NB4 (cell line): ENCODE measurements around the gene NPAS3.

Experiments
- DNase-seq: peaks from one replicate; pipeline ENCODE4 v3.0.0; 2010; ENCODE audit warnings: low read depth
- H3K4me3 ChIP-seq: one replicate; pipeline ENCODE4 v1.5.1; 2011; ENCODE audit warnings: mild to moderate bottlenecking, low read depth, low read length, moderate library complexity
- MYC ChIP-seq: IDR thresholded peaks from 2 replicates; pipeline ENCODE4 v1.6.1; 2011; ENCODE audit warnings: low read depth, low read length
- POLR2A ChIP-seq: IDR thresholded peaks from 2 replicates; pipeline ENCODE4 v1.6.1; 2011; ENCODE audit warnings: mild to moderate bottlenecking; ENCODE audit not compliant: insufficient read length; ENCODE audit errors: extremely low read depth
- TF ChIP-seq, protein P1 (sequence below): IDR thresholded peaks from one replicate; pipeline ENCODE4 v1.5.1; 2012; ENCODE audit warnings: low read depth, low read length
- TF ChIP-seq, protein P2 (sequence below): IDR thresholded peaks from 2 replicates; pipeline ENCODE4 v1.6.1; 2011; ENCODE audit warnings: low read depth, low read length

Gene NPAS3

DNA sequence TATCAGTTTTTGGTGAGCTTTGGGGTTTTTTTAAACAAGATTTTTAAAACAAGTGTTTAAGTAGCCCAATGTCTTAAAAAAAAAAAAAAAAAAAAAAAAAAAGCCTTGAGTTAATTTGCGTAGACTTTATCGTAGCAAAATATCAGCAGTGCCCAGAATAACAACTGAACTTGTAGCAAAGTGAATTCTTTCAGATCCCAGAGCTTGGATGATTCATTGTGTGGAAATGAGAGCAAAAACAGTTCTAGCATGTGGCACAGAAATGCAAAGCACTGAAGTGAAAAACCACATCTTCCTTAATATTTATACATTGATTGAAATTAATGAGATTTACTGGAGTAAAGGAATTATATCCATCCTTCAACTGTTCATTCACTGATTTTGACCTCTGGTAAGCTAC is 754.1 kb downstream of the NPAS3 start:
- no peak for DNase-seq
- no peak for TF ChIP-seq POLR2A
- TF ChIP-seq, protein P1, sequence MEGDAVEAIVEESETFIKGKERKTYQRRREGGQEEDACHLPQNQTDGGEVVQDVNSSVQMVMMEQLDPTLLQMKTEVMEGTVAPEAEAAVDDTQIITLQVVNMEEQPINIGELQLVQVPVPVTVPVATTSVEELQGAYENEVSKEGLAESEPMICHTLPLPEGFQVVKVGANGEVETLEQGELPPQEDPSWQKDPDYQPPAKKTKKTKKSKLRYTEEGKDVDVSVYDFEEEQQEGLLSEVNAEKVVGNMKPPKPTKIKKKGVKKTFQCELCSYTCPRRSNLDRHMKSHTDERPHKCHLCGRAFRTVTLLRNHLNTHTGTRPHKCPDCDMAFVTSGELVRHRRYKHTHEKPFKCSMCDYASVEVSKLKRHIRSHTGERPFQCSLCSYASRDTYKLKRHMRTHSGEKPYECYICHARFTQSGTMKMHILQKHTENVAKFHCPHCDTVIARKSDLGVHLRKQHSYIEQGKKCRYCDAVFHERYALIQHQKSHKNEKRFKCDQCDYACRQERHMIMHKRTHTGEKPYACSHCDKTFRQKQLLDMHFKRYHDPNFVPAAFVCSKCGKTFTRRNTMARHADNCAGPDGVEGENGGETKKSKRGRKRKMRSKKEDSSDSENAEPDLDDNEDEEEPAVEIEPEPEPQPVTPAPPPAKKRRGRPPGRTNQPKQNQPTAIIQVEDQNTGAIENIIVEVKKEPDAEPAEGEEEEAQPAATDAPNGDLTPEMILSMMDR: no peak
- TF ChIP-seq, protein P2, sequence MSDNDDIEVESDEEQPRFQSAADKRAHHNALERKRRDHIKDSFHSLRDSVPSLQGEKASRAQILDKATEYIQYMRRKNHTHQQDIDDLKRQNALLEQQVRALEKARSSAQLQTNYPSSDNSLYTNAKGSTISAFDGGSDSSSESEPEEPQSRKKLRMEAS: no peak
- TF ChIP-seq MYC: no peak

DNA sequence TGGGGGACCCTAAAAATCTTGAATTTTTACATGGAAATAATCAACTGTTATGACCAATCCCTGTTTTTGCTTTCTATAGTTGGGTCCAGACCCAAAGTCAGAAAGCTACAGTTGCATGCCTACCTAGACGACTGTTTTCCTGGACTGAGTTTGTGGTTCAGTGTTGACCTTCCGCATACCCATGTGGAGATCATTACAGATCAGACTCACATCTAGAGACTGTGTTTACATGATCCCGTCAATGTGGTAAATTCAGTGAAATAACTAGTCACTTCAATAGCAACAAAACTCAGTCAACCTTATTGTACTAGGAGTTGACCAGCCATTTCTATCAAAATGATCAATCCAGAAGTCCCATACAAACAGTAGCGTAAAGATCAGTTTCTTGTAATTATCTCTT is 754.6 kb downstream of the NPAS3 start:
- no peak overlapping the region for H3K4me3 ChIP-seq
- TF ChIP-seq, protein P1: no peak
- no peak for TF ChIP-seq POLR2A
- no peak for TF ChIP-seq MYC
- TF ChIP-seq, protein P2: no peak

More for the DNA sequence above, 754.1 kb downstream of the NPAS3 start:
- no peak overlapping the region for H3K4me3 ChIP-seq

DNA sequence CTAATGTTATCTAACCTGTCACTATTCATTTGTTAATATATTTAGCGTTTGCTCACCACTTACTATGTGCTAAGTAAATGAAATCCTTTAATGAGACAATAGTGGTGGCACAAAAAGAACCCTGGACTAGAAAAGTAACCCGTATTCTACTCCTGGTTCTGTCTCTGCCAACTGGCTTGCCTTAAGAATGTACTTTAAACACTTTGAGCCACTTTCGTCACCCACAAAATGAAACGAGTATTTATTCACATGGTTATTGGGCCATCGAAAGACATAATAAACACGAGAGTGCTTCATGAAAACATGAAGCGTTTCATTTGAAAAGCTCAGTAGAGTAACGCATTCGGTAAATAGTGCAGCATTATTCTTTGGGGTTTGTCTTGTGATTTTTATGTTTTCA is 757.5 kb downstream of the NPAS3 start:
- DNase-seq: no peak

More for the DNA sequence above, 754.6 kb downstream of the NPAS3 start:
- DNase-seq: no peak

DNA sequence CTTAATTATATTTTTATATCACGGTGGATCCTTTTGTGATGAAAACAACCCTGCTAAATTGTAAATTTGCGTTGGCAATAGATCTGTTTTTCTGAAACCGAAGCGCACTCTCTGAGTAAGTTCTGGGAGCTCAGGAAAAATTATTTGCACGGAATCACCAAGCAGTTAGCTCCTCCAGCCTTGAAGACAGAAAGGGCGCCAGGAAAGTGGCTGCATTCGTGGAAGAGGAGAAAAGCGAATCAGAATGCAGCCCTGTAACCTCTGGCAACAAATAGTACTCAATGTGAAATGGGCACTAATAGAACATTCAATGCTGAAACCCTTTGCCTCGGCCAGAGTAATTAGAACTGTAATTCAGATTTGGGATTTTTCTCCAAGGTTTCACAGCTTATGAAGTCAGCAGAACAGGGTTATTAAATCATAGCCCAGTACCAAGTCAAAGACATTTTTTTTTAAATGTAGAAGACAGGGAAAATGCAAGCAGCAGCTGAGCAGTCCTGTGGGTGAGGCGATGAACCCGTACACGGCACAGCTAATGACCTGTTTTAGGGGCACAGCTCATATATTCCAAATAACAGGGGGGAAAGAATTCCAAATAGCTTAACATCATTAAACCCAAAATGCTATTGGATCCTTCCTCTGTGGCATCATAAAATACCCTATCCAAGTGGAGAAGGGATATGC is 760.8 kb downstream of the NPAS3 start:
- TF ChIP-seq, protein P1: no peak
- no peak for TF ChIP-seq MYC
- TF ChIP-seq, protein P2: no peak
- no peak for TF ChIP-seq POLR2A
- no peak overlapping the region for H3K4me3 ChIP-seq
- DNase-seq: no peak

More for the DNA sequence above, 757.5 kb downstream of the NPAS3 start:
- no peak overlapping the region for H3K4me3 ChIP-seq
- TF ChIP-seq, protein P2: no peak
- TF ChIP-seq POLR2A (no peak), MYC (no peak)
- TF ChIP-seq, protein P1: no peak

DNA sequence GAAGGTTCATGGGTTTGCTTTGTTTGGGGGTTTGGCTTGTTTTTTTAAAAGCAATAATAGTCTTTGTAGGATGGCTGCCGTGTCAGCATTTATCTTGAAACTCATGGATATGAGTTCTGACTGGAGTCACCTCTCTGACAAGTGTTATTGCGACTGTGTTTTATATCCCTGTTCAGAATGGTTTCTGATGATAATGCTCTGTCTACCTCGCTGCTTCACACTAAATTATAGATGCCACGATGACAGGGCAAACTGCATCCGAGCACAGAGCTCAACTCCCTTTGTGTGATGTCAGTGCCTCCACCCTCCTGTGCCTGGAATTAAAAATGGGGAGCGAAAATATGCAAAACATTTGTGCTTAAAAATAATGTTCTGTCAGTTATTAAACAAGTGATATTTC is 761.4 kb downstream of the NPAS3 start:
- H3K4me3 ChIP-seq: no peak overlapping the region
- no peak for DNase-seq
- TF ChIP-seq MYC (no peak), POLR2A (no peak)
- TF ChIP-seq, protein P2: no peak
- TF ChIP-seq, protein P1: no peak
